ENCODE measurements around the gene ABCF2.

DNA sequence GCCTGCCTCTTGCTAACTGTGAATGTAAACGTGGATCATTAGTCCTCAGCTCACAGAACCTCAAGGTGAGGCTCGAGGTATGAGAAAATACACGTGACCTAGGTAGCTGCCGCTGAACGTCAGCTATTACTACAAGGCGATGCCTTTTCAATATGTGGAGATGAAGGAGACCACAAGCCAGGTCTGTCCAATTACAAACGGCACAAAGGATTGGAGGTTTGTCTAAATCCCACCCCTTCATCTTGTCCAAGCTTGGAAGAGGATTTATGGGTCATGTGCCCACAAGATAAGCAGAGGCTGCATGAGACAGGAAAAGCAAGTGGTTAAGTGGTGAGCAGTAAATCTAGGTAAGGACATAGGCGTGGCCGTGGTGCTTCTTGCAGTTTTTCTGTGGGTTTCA is 20.1 kb downstream of the ABCF2 start:
- TF ChIP-seq POLR2AphosphoS5 (IDR thresholded peaks at IDR 0.05) (no peak), POLR2A (IDR thresholded peaks at IDR 0.05) (no peak)
- TF ChIP-seq, protein P1, sequence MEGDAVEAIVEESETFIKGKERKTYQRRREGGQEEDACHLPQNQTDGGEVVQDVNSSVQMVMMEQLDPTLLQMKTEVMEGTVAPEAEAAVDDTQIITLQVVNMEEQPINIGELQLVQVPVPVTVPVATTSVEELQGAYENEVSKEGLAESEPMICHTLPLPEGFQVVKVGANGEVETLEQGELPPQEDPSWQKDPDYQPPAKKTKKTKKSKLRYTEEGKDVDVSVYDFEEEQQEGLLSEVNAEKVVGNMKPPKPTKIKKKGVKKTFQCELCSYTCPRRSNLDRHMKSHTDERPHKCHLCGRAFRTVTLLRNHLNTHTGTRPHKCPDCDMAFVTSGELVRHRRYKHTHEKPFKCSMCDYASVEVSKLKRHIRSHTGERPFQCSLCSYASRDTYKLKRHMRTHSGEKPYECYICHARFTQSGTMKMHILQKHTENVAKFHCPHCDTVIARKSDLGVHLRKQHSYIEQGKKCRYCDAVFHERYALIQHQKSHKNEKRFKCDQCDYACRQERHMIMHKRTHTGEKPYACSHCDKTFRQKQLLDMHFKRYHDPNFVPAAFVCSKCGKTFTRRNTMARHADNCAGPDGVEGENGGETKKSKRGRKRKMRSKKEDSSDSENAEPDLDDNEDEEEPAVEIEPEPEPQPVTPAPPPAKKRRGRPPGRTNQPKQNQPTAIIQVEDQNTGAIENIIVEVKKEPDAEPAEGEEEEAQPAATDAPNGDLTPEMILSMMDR (IDR thresholded peaks at IDR 0.05) = no peak

All from gastroesophageal sphincter (tissue), 3 donors.